ENCODE results near the gene MACROH2A2. TPM values are rescaled to one million over a fixed set of nuclear protein-coding genes. Genes with fewer than 3 reads are reported as not detected.

The MACROH2A2 gene
- total and polyA plus RNA-seq, 2 of the 8 experiments (the other 6 are each of a cell fraction or from before 2014, with no cell fraction given): 7.9 to 9.3 TPM

DNA sequence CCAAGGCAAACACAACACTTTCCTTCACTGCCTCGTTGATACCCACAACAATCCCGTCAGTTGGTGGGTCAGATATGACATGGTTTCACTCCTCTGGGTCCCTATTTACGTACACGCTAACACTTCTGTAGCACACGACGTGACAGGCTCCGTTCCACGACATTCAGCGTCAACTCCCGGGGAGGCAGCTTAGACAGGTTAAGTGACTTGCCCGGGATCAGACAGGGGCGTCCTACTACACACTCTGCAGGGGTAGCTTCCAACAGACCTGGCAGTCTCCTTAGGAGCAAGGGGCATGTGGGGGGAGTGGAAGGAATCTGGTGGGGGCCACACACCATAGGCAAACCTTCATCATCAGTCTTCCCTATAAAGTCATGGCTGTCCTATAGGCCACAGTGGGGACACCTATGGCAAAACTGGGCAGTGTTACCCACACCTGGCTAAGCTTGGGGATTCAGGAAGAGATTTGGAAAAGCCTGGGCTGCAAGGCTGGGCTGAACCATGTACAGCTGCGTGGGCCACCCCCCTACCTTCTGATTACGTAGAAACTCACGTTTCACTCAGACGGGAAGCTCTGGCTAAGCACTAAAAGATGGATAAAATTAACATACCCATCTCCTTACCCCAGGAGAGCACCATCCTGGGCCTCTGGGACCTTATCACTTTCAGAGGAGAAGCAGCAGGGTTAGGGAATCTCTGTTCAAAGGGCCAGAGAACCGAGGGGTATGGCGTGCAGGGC lies 91.9 kb downstream of the MACROH2A2 start (continued):
- TF ChIP-seq, protein P1, sequence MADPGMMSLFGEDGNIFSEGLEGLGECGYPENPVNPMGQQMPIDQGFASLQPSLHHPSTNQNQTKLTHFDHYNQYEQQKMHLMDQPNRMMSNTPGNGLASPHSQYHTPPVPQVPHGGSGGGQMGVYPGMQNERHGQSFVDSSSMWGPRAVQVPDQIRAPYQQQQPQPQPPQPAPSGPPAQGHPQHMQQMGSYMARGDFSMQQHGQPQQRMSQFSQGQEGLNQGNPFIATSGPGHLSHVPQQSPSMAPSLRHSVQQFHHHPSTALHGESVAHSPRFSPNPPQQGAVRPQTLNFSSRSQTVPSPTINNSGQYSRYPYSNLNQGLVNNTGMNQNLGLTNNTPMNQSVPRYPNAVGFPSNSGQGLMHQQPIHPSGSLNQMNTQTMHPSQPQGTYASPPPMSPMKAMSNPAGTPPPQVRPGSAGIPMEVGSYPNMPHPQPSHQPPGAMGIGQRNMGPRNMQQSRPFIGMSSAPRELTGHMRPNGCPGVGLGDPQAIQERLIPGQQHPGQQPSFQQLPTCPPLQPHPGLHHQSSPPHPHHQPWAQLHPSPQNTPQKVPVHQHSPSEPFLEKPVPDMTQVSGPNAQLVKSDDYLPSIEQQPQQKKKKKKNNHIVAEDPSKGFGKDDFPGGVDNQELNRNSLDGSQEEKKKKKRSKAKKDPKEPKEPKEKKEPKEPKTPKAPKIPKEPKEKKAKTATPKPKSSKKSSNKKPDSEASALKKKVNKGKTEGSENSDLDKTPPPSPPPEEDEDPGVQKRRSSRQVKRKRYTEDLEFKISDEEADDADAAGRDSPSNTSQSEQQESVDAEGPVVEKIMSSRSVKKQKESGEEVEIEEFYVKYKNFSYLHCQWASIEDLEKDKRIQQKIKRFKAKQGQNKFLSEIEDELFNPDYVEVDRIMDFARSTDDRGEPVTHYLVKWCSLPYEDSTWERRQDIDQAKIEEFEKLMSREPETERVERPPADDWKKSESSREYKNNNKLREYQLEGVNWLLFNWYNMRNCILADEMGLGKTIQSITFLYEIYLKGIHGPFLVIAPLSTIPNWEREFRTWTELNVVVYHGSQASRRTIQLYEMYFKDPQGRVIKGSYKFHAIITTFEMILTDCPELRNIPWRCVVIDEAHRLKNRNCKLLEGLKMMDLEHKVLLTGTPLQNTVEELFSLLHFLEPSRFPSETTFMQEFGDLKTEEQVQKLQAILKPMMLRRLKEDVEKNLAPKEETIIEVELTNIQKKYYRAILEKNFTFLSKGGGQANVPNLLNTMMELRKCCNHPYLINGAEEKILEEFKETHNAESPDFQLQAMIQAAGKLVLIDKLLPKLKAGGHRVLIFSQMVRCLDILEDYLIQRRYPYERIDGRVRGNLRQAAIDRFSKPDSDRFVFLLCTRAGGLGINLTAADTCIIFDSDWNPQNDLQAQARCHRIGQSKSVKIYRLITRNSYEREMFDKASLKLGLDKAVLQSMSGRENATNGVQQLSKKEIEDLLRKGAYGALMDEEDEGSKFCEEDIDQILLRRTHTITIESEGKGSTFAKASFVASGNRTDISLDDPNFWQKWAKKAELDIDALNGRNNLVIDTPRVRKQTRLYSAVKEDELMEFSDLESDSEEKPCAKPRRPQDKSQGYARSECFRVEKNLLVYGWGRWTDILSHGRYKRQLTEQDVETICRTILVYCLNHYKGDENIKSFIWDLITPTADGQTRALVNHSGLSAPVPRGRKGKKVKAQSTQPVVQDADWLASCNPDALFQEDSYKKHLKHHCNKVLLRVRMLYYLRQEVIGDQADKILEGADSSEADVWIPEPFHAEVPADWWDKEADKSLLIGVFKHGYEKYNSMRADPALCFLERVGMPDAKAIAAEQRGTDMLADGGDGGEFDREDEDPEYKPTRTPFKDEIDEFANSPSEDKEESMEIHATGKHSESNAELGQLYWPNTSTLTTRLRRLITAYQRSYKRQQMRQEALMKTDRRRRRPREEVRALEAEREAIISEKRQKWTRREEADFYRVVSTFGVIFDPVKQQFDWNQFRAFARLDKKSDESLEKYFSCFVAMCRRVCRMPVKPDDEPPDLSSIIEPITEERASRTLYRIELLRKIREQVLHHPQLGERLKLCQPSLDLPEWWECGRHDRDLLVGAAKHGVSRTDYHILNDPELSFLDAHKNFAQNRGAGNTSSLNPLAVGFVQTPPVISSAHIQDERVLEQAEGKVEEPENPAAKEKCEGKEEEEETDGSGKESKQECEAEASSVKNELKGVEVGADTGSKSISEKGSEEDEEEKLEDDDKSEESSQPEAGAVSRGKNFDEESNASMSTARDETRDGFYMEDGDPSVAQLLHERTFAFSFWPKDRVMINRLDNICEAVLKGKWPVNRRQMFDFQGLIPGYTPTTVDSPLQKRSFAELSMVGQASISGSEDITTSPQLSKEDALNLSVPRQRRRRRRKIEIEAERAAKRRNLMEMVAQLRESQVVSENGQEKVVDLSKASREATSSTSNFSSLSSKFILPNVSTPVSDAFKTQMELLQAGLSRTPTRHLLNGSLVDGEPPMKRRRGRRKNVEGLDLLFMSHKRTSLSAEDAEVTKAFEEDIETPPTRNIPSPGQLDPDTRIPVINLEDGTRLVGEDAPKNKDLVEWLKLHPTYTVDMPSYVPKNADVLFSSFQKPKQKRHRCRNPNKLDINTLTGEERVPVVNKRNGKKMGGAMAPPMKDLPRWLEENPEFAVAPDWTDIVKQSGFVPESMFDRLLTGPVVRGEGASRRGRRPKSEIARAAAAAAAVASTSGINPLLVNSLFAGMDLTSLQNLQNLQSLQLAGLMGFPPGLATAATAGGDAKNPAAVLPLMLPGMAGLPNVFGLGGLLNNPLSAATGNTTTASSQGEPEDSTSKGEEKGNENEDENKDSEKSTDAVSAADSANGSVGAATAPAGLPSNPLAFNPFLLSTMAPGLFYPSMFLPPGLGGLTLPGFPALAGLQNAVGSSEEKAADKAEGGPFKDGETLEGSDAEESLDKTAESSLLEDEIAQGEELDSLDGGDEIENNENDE (IDR thresholded peaks at IDR 0.05; ENCODE audit: insufficient replicate concordance, low read length): no peak
